HG03066 (cell line): ENCODE measurements around the gene FRG2B.
A peak's percentile ranks its signal among the peaks of the same experiment; 100 is the strongest.
"Not testable (repeated sequence)": the region's sequence is repeated elsewhere in the genome, so short reads cannot be mapped to it uniquely, and the experiment has no call there.

ENCODE experiments used
- ATAC-seq: cut with Tn5 transposase; IDR thresholded peaks from one replicate; pipeline ENCODE4 v1.9.1; 2021; ENCODE audit warnings: low read depth; ENCODE audit not compliant: unreplicated experiment

FRG2B gene

DNA sequence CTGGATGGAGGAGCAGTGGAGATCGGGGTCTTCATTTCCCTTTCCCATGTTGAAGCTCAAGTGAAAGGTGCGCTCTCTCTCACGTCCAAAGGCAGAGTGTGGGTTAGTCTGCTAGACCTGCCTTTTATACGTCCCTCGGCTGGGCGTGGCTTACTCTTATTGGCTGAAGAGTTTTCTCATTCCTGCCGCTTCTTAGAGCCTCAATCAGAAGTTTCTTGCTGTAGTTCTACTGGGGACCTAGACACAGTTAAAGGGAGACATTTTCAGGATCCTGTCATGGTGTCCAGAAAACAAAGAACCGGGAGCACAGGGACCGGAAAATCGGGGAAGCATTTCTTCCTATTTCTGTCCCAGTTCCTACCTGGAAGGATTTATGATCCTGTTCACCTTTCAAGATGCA, at the start of gene FRG2B:
TSS of gene FRG2B (minus strand) at position 101 of the 400 bp plus-strand sequence. CDS start at position 48, 53 bp downstream.
- ATAC-seq, result not testable (repeated sequence)

DNA sequence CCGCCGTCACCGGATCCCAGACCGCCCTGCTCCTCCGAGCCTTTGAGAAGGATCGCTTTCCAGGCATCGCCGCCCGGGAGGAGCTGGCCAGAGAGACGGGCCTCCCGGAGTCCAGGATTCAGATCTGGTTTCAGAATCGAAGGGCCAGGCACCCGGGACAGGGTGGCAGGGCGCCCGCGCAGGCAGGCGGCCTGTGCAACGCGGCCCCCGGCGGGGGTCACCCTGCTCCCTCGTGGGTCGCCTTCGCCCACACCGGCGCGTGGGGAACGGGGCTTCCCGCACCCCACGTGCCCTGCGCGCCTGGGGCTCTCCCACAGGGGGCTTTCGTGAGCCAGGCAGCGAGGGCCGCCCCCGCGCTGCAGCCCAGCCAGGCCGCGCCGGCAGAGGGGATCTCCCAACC, 40.9 kb upstream of the FRG2B start:
- ATAC-seq, result not testable (repeated sequence)

DNA sequence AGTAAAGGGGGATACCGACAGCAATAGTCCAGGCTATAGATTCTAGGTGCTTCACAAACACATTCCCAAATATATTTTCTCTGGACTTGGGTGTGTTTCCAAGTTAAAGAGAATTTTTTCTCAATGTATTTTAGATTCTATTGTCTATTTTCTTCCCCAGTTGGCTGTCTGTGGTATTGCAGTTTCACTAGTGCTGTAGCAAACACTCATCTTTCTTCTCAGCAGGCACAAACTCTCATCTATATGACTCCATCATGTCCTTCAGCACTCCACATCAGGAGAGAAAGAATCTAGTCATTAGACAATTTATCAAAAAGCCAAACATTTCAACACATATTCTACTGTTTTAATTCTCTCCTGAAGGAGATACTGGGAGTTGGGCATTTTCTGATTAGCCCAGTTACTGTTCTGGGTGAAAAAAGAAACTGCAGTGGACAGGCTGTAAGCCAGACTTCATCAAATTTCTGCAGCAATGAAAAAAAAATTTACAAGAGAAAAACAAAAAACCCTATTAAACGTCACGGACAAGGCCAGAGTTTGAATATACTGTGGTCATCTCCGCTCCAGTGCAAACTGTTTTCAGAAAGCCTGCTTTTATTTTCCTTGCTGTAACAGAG, 37.1 kb upstream of the FRG2B start:
- ATAC-seq, result not testable (repeated sequence)

DNA sequence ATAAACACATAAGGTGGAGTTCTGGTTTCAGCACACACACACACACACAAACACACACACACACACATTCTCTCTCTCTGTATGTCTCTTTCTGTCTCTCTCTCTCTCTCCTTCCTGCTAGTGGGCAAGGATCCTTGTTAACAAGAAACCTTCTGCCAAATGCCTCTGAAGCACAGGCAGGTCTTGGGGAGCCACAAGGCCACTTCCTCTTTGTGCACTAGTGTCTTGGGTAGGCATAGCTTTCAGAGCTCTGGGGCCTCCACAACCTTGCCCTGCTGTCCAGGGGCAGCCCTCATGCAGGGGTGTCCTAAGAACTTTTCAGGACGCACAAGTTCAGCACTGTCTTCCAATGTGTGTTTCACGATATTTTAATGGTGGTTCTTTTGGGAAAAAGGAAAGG, 34.5 kb upstream of the FRG2B start:
- ATAC-seq, result not testable (repeated sequence)

DNA sequence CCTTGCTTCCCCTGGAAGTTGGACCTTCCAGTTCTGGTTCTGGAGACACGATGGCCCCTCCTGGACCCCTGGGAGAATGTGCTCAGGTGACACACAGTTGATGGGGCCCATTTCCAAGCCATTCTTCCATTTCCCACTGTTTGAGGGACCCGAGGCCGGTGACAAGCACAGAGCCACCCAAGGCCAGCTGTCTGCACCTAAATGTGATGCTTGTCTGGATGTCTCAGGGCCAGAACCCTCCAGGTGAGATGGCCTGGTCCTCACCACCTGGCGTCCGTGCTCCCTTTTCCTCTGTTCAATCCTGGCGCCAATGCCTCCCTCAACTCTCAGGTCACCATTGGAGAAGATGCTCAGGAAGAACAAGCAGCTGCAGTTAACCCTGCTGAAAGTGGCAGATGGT, 33.9 kb upstream of the FRG2B start:
- ATAC-seq, result not testable (repeated sequence)

DNA sequence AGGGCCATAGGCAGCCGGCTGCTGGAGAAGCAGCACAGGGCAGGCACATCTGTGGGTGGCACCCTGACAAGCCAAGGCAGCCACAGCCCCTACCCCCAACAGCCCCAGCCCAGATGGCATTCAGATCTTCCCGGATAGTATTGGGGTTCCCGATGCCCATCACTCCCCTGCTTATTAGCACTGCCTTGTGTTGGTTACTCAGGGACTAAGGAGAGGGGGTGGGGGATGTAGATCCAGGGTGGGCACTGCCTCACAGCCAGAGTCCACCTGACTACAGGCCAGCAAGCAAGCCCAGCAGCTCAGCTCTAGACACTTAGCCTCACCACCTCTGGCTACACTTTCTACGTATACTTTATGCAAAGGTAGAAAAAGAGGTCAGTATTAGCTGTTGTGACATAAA, 30.7 kb upstream of the FRG2B start:
- not testable (repeated sequence) for ATAC-seq

DNA sequence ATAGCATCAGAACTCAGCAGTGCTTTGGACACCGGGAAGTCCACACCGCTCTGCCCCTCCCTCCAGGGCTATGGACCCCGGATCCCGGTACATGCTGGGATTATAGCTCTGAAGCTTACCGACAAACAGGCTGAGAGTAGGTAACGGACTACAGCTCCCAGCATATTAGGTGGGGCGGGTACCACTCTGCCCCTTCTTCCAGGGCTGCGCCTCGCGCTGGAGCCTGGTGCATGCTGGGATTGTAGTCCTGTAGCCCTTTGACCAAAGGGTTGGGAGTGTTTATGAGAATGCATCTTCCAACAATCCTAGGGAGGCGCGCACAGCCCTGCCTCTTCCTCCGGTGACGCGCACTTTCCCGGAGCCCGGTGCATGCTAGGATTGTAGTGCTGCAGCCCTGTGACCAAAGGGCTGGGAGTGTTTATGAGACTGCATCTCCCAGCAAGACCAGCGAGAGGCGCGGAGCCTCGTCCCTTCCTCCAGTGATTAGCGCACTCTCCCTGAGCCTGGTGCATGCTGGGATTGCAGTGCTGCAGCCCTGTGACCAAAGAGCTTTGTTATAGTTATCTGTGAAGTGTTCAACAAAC, 22.4 kb upstream of the FRG2B start:
- ATAC-seq, result not testable (repeated sequence)

DNA sequence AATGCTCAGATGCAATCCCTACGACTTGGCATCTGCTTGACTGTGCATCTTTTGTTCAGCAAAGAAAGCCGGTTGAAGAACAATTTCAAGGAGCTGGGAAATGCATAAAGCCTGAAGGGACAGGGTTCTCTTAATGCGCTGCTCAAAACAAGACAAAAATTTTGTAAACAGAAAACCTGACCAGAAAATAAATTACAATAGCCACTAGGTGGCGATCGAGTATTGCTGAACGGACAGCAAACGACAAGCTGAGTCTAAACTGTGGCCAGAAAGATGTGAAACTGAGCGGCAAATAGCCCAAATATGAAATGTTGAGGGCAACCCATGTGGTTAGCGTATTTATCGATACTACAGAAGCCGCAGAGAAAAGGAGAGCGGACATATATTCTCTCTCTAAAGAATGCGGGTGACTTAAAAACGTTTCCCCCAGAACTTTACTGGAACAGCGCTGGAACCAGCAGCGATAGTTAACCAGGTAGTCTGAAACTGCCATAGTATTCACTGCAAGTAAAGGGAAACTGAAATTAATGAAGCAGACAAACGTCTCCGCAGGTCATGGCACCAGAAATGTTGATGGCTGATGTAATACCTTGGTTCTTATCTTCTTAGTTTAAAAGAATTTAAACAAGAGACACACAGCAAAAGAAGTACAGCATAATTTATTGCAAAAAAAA, 20.6 kb upstream of the FRG2B start:
- peak; percentile 73 for ATAC-seq

DNA sequence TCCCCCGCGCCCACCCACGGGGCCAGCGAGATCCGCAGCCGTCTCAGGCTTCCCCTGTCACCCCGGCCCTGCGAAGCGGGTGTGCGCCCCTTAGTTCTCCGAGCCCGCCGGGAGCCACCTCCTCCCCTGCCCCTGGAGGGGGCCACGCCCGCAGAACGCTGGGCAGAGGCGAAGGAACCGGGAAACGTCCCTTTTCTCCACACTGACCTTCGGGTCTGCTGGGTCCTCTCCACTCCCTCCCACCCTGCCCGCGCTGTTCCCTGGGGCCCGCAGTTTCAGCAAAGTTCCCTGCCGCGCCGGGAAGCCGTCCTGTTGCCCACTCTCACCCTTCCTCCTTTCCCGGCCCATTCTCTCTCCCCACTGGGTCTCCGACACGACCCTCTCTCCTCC, 11.2 kb upstream of the FRG2B start:
- not testable (repeated sequence) for ATAC-seq

DNA sequence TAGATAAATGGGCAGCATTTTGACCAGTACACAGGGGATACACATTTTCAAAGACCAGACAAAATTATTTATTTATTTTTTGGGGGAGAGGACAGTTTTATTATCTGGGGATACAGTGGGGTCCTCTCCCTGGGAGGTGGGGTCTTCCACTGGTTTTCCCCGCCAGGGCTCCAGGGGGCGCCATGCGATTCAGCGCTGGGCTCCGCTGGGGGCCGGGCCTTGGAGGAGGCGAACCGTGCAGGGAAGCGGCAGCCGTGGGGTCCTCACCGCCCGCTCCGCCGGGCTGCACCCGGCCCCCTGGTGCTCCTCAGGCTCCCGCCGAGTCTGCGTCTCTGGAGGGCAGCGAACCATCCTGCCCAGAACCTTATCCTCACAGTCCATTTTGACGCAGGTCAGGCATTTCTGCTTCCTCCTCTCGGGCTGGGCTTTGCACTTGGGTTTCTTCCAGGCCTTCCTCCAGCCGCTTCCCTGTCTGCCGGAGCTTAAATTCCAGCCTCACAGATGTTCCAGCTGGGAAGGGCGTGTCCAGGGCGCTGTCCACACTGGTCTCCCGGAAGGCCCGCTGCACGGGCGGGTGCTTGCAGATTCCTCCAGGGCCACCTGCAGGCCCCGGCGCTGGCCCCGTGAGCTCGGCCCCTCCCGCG, 10.7 kb upstream of the FRG2B start:
- not testable (repeated sequence) for ATAC-seq

DNA sequence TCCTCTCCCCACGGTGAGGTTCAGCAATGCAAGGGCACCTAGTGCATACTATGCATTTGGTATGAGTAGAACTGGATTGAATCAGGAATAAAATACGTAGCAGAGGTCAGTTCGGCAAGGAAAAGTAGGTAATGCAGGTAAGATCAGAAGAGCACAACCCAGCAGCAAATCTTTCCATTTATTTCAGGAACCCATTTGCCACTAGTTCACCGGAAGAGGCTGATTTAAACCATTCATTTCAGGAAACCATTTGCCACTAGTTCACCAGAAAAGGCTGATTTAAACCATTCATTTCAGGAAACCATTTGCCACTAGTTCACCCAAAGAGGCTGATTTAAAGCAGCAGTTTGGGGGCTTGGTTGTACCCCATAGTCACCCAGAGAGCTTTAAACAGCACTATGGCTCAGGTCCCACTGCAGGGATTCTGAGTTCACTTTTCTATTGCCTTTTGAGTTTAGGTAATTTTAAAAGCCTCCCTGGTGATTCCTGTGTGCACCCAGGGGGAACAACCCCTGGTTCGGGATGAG, 4.2 kb upstream of the FRG2B start:
- ATAC-seq, result not testable (repeated sequence)

DNA sequence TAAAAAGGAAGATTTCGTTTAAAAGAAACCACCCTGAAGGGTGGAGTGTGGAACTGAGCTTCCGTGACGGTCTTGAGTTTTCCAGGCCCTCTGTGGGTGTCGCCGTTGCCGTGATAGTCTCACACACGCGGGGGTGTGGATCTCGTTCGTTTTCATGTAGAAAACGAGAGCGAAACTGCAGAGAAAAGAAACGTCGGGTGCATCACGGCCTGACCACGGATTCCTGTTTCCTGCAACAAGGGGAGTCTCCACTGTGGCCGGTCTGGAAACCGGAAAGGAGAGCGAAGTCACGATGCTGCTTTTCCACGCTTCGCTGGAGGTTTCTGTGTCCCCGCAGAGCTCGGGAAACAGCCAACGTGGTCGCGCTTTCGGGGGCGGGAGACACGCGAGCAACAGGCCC, 4.1 kb downstream of the FRG2B start:
- ATAC-seq, result not testable (repeated sequence)

DNA sequence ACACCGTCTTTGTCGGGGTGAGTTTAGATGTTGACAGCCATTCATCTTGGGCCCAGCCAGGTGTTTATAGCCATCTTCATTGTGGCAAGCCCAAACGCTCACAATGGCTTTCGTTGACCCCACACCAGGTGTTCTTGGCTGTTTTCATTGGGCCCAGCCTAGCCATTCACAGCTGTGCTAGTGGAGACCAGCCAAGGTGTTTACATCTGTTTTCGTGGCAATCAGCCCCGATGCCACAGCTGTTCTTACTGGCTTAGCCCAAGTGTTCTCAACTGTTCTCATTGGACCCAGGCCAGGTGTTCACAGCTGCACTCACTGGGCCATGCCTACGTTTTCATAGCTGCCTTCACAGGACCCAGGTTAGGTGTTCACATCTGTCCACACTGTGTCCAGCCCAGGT, 7.7 kb downstream of the FRG2B start:
- no peak for ATAC-seq

DNA sequence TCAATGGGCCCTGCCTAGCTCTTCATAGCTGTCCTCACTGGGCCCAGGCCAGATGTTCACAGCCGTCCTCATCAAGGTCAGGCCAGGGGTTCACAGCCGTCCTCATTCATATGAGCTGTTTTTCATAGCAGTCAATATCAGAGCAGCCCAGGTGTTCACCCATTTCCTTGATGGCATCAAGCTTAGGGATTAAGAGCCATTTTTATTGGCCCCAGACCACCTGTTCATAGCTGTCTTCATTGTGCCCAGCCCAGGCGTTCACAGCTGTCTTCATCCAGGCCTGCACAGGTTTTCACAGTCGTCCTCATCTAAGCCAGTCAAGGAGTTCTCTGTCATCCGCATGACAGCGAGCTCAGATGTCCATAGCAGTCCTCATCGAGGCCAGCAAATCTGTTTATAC, 9.4 kb downstream of the FRG2B start:
- ATAC-seq, result no peak

DNA sequence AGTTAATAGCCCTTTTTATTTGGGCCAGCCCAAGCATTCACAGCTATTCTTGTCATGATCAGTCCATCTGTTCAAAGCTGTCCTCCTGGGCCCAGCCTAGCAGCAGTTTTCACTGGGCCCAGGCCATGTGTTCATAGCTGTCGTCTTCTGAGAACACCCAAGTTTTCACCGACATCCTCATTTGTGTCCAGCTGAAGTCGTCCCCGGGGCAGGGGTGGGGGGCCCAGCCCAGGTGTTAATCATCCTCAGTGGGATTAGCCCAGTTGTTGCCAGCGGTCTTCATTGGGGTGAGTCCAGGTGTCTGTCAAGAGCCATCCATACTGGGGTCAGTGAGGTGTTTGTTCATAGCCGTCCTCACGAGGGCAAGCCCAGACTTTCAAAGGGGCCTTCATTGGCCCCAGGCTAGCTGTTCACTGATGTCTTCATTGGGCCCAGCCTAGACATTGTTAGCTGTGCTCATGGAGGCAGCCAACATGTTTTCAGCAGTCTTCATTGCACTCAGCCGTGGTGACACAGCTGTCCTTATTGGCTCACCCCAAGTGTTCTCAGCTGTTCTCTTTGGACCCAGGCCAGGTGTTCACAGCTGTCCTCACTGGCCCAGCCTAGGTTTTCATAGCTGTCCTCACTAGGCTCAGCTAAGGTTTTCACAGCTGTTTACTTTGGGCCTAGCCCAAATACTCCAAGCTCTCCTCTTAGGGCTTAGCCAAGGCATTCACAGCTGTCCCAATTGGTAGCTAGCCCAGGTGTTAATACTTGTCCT, 10.0 kb downstream of the FRG2B start:
- ATAC-seq, result no peak

DNA sequence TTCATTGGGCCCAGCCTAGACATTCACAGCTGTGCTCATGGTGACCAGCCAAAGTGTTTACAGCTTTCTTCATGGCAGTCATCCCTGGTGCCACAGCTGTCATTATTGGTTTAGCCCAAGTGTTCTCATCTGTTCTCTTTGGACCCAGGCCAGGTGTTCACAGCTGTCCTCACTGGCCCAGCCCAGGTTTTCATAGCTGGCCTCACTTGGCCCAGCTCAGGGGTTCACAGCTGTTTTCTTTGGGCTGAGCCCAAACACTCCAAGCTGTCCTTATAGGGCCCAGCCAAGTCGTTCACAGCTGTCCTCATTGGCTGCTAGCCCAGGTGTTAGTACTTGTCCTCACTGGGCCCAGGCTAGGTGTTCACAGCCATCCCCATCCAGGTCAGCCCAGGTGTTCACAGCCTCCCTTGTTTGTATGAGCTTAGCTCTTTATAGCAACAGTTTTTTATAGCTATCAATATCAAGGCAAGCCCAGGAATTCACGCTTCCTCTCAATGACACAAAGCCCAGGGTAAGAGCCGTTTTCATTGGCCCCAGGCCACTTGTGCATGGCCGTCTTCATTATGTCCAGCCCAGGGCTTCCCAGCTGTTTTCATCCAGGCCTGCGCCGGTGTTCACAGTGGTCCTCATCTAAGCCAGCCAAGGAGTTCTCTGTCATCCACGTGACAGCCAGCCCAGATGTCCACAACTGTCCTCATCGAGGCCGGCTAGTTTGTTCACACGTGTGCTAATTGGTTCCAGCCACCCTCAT, 11.6 kb downstream of the FRG2B start:
- no peak for ATAC-seq

DNA sequence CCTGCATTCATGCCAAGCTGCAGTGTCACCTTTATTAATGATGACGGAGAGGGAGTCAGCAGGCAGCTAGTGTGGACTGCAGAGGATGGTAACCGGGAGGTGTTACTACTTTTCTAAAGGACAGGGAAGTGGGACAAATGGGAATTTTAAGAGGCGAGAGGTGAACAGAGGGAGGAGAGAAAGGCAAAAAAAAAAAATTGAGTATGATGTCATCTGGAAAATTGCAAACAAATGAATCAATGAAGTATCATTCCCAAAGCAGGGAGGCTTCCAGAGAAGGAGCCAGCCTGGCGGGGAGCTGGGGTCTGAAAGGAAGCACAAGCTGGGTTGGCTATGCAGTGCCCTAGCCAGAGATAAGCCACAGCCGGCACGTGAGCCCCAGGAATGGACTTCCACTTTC, 12.9 kb downstream of the FRG2B start:
- ATAC-seq, result no peak

DNA sequence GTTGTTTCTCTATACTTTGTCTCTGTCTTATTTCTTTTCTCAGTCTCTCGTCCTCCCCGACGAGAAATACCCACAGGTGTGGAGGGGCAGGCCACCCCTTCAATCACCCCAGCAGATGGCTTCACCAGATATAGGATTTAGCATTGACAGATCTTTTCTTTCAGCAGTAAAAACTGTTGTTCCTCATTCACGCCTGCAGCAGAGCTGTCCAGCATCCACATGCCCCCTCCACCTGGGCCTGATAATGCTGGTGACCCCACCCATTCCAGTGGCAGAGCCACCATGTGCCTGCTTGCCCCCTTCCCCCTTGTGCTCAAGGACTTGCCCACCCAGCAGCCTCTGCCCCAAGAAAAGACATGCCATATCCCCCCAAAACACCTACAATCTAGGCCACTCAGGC, 15.5 kb downstream of the FRG2B start:
- no peak for ATAC-seq

DNA sequence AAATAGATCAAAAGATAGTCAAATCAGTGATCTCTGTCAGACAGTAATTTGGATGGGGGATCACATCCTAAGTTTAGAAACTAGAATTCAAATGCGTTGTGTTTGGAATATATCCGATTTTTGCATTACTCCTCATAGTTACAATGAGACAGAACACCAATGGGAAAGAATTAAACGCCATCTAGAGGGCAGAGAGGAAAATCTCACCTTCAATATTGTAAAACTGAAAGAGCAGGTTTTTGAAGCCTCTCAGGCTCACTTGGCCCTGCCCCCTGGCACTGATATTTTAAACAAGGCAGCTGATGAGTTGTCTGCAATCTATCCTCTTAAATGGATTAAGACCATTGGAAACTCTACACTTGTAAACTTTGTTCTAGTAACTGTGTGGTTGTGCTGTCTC, 17.7 kb downstream of the FRG2B start:
- no peak for ATAC-seq

DNA sequence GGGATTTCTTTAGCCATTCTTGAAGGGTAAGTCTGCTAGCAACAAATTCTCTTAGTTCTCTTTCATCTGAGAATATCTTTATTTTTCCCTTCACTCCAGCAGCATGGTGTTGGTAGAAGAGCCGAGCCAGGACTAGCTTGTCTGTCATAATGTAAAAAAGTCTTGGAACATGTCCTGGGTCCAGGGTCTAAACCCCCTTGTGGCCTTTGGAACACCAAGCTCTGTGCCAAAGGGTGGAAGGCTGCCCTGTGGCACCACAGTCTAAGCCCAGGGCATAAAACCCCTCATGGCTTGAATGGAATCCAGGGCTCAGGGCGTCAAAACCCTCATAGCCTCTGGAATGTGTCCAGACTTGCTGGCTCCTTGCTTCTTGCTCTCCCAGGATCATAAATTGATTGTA, 23.2 kb downstream of the FRG2B start:
- ATAC-seq, result not testable (repeated sequence)
